GM12865 (cell line): ENCODE data around the gene REXO1.

Source experiments
- DNase-seq: peaks from one replicate; pipeline ENCODE4 v3.0.0; 2010; ENCODE audit warnings: low read depth
- H3K4me3 ChIP-seq: 2 replicates; pipeline ENCODE4 v1.5.1; 2011; ENCODE audit warnings: mild to moderate bottlenecking, low read depth, low read length, control low read depth
- TF ChIP-seq, protein P1 (sequence below): IDR thresholded peaks from 2 replicates; pipeline ENCODE4 v1.5.1; 2011; ENCODE audit warnings: low read length, control low read depth, low read depth, inconsistent platforms; ENCODE audit not compliant: insufficient read depth; ENCODE audit errors: missing control alignments

The REXO1 gene

DNA sequence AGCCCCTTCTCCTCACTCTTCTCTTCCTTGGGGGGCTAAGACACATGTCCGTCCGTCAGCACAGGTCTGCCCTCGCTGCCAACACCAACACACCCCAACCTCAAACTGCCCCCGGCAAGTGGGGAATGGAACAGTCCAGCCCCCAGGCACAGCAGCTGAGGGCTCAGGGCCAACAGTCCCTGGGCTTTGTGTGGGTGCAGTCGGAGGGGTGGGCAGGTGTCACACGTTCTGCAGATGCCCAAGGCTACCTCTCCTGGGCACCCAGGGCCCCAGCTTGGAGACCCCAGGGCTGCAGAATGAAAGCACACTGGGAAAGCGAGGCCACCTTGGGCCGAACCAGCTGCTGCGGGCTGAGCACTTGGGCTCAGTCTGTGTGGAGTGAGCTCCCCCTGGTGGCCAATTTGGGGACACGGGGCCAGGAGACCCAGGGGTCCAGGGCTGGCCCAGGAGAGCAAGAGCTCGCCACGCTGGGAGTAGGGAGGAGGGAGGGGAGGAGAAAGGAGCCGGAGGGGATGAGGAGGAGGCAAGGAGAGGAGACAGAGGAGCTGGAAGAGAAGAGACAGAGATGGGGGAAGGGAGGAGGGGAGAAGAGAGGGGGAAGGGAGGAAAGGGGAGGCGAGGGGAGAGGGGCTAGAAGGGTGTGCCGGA is 22.2 kb downstream of the REXO1 start:
- TF ChIP-seq, protein P1, sequence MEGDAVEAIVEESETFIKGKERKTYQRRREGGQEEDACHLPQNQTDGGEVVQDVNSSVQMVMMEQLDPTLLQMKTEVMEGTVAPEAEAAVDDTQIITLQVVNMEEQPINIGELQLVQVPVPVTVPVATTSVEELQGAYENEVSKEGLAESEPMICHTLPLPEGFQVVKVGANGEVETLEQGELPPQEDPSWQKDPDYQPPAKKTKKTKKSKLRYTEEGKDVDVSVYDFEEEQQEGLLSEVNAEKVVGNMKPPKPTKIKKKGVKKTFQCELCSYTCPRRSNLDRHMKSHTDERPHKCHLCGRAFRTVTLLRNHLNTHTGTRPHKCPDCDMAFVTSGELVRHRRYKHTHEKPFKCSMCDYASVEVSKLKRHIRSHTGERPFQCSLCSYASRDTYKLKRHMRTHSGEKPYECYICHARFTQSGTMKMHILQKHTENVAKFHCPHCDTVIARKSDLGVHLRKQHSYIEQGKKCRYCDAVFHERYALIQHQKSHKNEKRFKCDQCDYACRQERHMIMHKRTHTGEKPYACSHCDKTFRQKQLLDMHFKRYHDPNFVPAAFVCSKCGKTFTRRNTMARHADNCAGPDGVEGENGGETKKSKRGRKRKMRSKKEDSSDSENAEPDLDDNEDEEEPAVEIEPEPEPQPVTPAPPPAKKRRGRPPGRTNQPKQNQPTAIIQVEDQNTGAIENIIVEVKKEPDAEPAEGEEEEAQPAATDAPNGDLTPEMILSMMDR: peak; percentile 93
- H3K4me3 ChIP-seq: no peak overlapping the region
- DNase-seq: peak; percentile 77

DNA sequence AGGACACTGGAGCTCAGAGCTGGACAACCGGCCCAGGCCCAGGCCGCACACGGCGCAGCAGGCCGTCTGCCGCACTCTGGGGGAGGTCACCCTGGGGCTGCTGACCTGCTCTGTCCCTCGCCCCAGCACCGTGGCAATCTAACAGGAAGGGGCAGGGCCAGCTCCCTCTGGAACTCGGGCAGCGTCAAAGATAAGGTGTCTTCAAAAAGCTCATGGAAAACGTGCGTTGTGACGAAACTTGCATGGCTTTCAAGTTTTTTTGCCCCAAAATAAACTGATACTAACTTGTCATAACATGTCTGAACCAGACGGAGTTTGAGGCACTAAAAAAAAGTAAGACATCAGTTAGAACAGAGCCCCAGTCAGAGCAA is 24.0 kb downstream of the REXO1 start:
- no peak for DNase-seq
- TF ChIP-seq, protein P1: no peak
- no peak overlapping the region for H3K4me3 ChIP-seq

DNA sequence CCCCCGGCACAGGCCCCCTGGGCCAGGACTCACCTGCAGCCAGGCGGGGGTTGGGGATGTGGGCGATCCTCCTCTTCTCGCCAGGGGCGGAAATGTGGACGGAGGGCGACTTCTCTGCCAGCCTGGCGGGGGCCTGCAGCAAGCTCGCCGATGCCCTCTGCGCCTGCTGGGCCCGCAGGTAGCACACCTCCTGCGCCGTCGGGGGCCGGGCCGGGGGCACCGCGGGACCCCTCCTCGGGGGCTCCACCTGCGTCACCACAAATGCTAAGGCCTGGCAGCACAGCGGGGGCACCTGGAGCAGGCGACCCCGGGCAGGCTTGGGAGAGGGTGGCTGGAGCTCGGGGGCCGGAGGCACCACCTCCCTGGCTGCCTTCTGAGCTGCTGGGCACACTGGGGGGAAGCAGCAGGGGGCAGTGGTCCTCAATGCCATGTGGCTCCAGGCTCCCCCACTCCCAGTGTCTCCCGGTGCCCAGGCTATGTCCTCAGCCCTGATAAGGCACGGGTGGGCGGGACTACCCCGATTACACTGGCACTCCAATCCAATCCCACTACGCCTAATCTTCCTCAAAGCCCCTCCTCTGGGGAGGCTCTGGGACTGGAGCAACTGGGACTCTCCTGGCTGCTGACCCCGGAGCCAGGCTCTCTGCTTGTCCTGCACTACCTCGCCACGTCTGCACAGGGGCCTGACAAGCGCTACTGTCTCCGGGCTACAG is 24.6 kb downstream of the REXO1 start:
- TF ChIP-seq, protein P1: no peak
- H3K4me3 ChIP-seq: no peak overlapping the region
- no peak for DNase-seq

DNA sequence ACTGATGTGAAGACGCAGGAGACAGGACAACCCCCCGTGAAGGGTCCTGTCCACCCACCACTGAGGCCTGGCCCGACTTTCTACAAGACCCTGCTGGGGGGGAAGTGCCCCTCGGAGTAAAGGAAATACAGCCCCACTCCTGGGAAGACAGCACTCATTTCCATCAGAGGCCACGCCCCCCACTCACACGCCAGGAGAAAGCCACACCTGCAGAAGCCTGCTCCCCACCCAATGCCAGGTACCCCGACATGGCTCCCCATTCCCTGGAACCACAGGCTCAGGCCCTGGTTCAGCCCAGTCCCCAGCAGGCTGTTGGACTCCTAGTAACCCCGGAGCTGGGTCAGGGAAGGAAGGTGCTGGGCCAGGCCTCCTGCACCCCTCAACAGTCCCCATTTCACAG is 25.3 kb downstream of the REXO1 start:
- H3K4me3 ChIP-seq: no peak overlapping the region
- no peak for DNase-seq
- TF ChIP-seq, protein P1: no peak

DNA sequence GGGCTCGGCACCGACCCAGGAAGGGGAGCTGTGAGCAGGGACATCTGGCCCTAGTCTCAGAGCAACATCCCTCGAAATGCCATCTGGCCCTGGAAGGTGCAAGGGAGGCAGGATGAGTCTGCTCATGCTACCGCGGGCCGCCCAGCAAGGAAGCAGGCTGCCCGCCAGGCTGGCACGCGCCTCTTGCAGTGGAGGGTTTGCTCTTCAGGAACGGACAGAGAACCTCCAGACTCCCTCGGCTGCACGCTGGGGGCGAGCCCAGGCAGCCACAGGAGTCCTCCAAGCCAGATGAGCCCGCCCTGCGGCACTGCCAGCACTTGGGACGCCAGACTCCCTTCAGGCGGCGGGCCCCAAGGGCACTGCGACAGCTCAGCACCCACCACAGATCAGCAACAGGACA is 26.1 kb downstream of the REXO1 start:
- no peak overlapping the region for H3K4me3 ChIP-seq
- DNase-seq: no peak
- TF ChIP-seq, protein P1: no peak

DNA sequence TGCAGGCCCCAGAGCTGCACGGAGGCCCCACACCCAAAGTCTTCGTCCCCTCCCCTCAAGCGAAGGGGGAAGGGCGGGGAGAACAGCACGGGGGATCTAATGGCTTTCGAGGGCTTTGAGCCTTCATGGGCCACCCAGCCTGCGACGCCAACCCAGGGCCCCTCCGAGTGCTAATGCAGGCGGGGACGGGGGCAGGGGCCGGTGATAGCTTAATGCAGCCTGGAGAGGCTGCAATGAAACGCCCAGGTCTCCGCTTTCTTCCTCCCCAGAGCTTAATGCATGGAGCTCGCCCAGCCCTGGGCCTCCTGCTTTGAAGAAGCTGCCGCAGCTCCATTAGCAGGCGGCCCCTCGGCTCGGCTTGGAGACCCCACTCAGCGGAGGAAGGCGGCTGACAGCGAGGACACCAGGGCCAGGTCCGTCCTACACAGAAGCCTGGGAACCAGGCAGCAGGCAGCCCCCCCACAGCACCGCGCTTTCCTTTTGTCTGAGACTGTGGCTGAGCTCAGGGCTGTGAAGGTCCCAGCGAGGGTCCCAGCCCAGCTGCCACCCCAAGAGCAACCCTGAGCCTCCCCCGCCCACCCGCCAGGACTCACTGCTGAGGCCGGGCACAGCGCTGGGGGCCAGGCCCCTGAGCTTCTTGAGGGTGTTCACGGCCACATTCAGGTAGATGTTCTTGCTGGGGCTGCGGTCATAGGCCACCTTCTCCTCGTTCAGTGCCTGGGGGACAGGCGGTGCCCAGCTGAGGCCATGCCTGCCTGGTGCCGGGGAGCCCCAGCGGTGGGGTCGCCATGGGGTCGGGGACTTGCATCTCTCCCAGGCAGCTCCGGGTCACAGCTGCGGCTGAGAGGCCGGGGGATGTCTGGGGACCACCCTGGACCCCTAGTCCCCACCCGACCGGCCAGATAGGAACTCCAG is 28.7 kb downstream of the REXO1 start:
- TF ChIP-seq, protein P1: no peak
- DNase-seq: no peak

More for the DNA sequence above, 28.7 kb downstream of the REXO1 start:
- H3K4me3 ChIP-seq: no peak overlapping the region
